Right lobe of liver (tissue), 6 donors: ENCODE results near the gene CCDC137. TPM values are rescaled to one million over a fixed set of nuclear protein-coding genes. Genes with fewer than 3 reads are reported as not detected.

Experiments
- ATAC-seq, 4 donors: fragments of 200-7000 bp; cut with Tn5 transposase; one replicate each; pipeline ENCODE4 v1.9.1; 2020; ENCODE audit warnings: mild to moderate bottlenecking in 4 of 4, moderate library complexity in 4 of 4
- DNase-seq, 3 donors: peaks; one replicate each; pipeline ENCODE4 v3.0.0-alpha.2; 2020
- H3K27ac ChIP-seq, 3 donors: fragments of 200-600 bp; one replicate each; pipeline ENCODE4 v1.8.0; 2022
- H3K27me3 ChIP-seq, 2 donors: fragments of 200-600 bp; one replicate each; pipeline ENCODE4 v1.8.0; 2022
- H3K36me3 ChIP-seq, 4 donors: fragments of 200-600 bp; sonication (generic) in 1 of 4; one replicate each; pipeline versions ENCODE4 v1.5.1 to v1.8.0; 2017 to 2022; ENCODE audit warnings: control low read depth in 1 of 4
- H3K4me1 ChIP-seq, 4 donors: fragments of 200-600 bp; sonication (generic) in 1 of 4; one replicate each; pipeline versions ENCODE4 v1.5.1 to v1.8.0; 2017 to 2022; ENCODE audit warnings: control low read depth in 1 of 4
- H3K4me3 ChIP-seq, 3 donors: fragments of 200-600 bp; one replicate each; pipeline ENCODE4 v1.8.0; 2022
- H3K9me3 ChIP-seq, 4 donors: fragments of 200-600 bp; sonication (generic) in 1 of 4; one replicate each; pipeline versions ENCODE4 v1.5.1 to v1.8.0; 2017 to 2022; ENCODE audit warnings: control low read depth in 1 of 4
- POLR2A ChIP-seq: fragments of 450-650 bp; IDR thresholded peaks from one replicate; pipeline ENCODE4 v1.6.1; 2017; ENCODE audit warnings: antibody characterized with exemption, mild to moderate bottlenecking
- WGBS: methylation state at CpG from one replicate; pipeline ENCODE4 v1.1.6; 2018; ENCODE audit warnings: low coverage, low lambda C conversion rate; ENCODE audit not compliant: insufficient coverage; ENCODE audit errors: missing lambda C conversion rate; 5-methylcytosine and 5-hydroxymethylcytosine counted together
- intact Hi-C, 2 donors: fragments of 100-400 bp; cut with DNase I; formaldehyde crosslinking; loops; one replicate each; pipeline versions ENCODE4 v1.11.2 to v1.14.1; 2022
- total RNA-seq, 6 experiments: library from RNA; depleted of rRNA in 2 of 6; stranded (reverse); fragments of >200 nt in 2 of 6; fragmentation: NEBNext Ultra II Directional in 3 of 6; extraction: Animal tissue kit (Norgen Biotek cat#: 25700) in 3 of 6; gene quantifications; one replicate each; pipeline versions ENCODE4 v1.1.0 to v1.2.4, GENCODE V29; 2016 to 2023
- TF ChIP-seq, protein P1 (sequence below), 4 donors: fragments of 200-600 bp in 3 of 4; fragments of 450-650 bp in 1 of 4; IDR thresholded peaks; one replicate each; pipeline versions ENCODE4 v1.5.1 to v1.8.0; 2016 to 2022; ENCODE audit warnings: antibody characterized with exemption in 4 of 4, mild to moderate bottlenecking in 2 of 4
- donor health status: DM: no; HTN: yes; CAD: no.
- donor health status: DM: no; HTN: no; CAD: no.
- donor health status: DM: no; HTN: no; CAD: no.
- donor health status: DM: no; HTN: yes; CAD: no.
- donor health status: DM: no; HTN: yes; CAD: no.

Gene CCDC137
- total RNA-seq, 6 experiments from 2014 or later, result 5.5 to 35.0 (median 6.5) TPM

DNA sequence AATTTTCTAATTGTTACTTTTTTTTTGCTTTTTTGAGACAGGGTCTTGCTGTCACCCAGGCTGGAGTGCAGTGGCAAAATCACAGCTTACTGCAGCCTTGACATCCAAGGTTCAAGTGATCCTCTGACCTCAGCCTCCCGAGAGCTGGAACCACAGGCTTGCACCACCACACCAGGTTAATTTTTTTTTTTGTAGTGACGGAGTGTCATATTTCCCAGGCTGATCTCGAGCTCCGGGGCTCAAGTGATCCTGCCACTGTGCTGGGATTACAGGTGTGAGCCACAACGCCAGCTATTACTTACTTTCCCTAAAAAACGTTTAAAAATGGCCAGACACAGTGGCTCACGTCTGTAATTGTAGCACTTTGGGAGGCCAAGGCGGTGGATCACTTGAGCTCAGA is 36.3 kb upstream of the CCDC137 start:
- DNase-seq, result no peak
- Histone ChIP-seq H3K4me1 (peaks cover 0 to 20% (median 6%) of the 10 kb centered on the region in 4 donors), H3K4me3 (no peak overlapping the region), H3K27me3 (no peaks in the 10 kb centered on the region), H3K9me3 (no peaks in the 10 kb centered on the region), H3K27ac (no peak overlapping the region), H3K36me3 (peaks cover 0 to 45% (median 24%) of the 10 kb centered on the region in 4 donors)
- ATAC-seq, result no peak
- WGBS, result 90% methylated on average over 4 of the region's 8 CpGs
- TF ChIP-seq POLR2A, result no peak
- TF ChIP-seq, protein P1, sequence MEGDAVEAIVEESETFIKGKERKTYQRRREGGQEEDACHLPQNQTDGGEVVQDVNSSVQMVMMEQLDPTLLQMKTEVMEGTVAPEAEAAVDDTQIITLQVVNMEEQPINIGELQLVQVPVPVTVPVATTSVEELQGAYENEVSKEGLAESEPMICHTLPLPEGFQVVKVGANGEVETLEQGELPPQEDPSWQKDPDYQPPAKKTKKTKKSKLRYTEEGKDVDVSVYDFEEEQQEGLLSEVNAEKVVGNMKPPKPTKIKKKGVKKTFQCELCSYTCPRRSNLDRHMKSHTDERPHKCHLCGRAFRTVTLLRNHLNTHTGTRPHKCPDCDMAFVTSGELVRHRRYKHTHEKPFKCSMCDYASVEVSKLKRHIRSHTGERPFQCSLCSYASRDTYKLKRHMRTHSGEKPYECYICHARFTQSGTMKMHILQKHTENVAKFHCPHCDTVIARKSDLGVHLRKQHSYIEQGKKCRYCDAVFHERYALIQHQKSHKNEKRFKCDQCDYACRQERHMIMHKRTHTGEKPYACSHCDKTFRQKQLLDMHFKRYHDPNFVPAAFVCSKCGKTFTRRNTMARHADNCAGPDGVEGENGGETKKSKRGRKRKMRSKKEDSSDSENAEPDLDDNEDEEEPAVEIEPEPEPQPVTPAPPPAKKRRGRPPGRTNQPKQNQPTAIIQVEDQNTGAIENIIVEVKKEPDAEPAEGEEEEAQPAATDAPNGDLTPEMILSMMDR (IDR thresholded peaks at IDR 0.05), result no peak
- intact Hi-C loops, result no loop called here

DNA sequence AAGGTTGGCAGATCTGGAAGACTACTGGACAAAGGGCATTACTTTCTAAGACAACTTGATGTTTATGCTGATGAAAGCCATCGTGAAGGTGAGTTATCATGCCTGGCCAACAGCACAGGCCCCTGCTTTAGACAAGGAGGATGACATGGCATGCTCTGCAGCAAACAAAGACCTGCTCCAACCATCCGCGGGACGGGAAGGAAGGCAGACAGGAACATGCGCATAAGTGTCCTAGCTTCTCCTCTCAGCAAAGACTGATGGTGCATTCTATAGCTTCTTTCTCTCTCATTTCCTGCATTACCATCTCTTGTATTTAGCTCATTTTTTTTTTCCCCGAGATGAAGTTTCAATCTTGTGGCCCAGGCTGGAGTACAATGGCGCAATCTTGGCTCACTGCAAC is 35.1 kb upstream of the CCDC137 start:
- Histone ChIP-seq H3K27ac (no peak overlapping the region), H3K9me3 (no peaks in the 10 kb centered on the region), H3K27me3 (no peaks in the 10 kb centered on the region), H3K4me3 (no peak overlapping the region), H3K4me1 (peaks cover 0 to 27% (median 11%) of the 10 kb centered on the region in 4 donors), H3K36me3 (peaks cover 0 to 34% (median 18%) of the 10 kb centered on the region in 4 donors)
- no peak for TF ChIP-seq POLR2A
- TF ChIP-seq, protein P1 (IDR thresholded peaks at IDR 0.05), result no peak
- intact Hi-C loops, result no loop called here
- ATAC-seq (no peak), DNase-seq (no peak)
- 50% methylated on average over 6 of the region's 7 CpGs for WGBS

DNA sequence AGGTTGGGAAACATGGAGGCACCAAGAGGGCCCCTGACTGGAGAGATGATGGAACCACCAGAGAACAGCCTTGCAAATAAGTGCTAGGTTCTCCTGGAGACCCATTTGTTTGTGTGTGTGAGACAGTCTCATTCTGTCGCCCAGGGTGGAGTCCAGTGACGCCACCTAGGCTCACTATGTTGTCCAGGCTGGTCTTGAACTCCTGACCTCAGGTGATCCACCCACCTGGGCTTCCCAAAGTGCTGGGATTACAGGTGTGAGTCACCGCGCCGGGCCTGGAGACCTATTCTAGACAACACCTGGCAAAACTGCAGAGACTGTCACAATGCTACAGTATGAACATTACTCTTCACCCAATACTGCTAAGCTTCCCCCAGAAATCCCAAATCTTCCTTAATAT is 31.1 kb upstream of the CCDC137 start:
- H3K27ac ChIP-seq, result peak overlapping the region in 2 of 3 donors; percentile 81 to 86

DNA sequence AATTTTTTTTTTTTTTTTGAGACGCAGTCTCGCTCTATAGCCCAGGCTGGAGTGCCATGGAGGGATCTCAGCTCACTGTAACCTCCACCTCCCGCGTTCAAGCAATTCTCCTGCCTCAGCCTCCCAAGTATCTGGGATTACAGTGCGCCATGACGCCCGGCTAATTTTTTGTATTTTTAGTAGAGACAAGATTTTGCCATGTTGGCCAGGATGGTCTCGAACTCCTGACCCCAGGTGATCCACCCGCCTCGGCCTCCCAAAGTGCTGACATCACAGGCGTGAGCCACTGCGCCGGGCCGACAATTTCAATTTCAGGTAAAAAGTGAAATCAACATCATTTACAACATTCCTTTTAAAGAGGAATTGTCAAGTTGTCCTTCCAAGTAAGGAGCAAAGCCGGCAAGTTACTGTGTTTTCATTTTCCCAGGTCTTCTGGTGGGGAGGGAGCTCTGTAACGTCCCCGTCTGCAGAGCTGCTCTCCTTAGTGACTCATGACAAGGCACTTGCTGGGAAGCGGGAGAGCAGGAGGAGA is 30.5 kb upstream of the CCDC137 start:
- WGBS, result 23% methylated on average over 18 of the region's 18 CpGs
- peaks cover 0 to 32% (median 11%) of the 10 kb centered on the region in 4 donors for H3K4me1 ChIP-seq
- no peak for TF ChIP-seq POLR2A
- TF ChIP-seq, protein P1 (IDR thresholded peaks at IDR 0.05), result no peak
- H3K27me3 ChIP-seq, result no peaks in the 10 kb centered on the region
- H3K36me3 ChIP-seq, result no peaks in the 10 kb centered on the region
- ATAC-seq (peak; percentile 49 to 55 (median 53)), DNase-seq (no peak)
- H3K4me3 ChIP-seq, result peak overlapping the region; percentile 74 to 97 (median 95)
- H3K9me3 ChIP-seq, result no peaks in the 10 kb centered on the region
- intact Hi-C loops, result no loop called here
- H3K27ac ChIP-seq, result peak overlapping the region in 2 of 3 donors; percentile 81 to 86

More for the DNA sequence above, 31.1 kb upstream of the CCDC137 start:
- Histone ChIP-seq H3K4me3 (peak overlapping the region; percentile 14 to 97 (median 74)), H3K27me3 (no peaks in the 10 kb centered on the region), H3K9me3 (no peaks in the 10 kb centered on the region), H3K36me3 (no peaks in the 10 kb centered on the region), H3K4me1 (peaks cover 0 to 32% (median 11%) of the 10 kb centered on the region in 4 donors)
- TF ChIP-seq POLR2A, result no peak
- TF ChIP-seq, protein P1 (IDR thresholded peaks at IDR 0.05), result no peak
- intact Hi-C loops, result no loop called here
- no peak for DNase-seq
- ATAC-seq, result peak in 1 of 4 donors; percentile 32
- WGBS, result no CpG with 5 or more reads among the region's 5 CpGs
